Epithelial cell of proximal tubule (primary cell): ENCODE measurements around the gene GLCCI1. TPM values are rescaled to one million over a fixed set of nuclear protein-coding genes. Genes with fewer than 3 reads are reported as not detected.

Experiments used
- DNase-seq: peaks from one replicate; pipeline ENCODE4 v3.0.0-alpha.2; 2011; ENCODE audit warnings: low read depth
- H3K4me3 ChIP-seq: 2 replicates; pipeline ENCODE4 v1.5.1; 2011; ENCODE audit warnings: low read depth, mild to moderate bottlenecking, low read length
- CTCF ChIP-seq: conservative IDR thresholded peaks from 2 replicates; pipeline ENCODE4 v1.5.1; 2012; ENCODE audit warnings: low read depth, mild to moderate bottlenecking, low read length
- total RNA-seq: library from RNA; depleted of rRNA; stranded (reverse); fragments of >200 nt; gene quantifications from 2 replicates; pipeline ENCODE4 v1.2.3, GENCODE V29; 2015

The GLCCI1 gene
- total RNA-seq, 1 donor from 2014 or later = 1.9 TPM

- H3K4me3 ChIP-seq = no peak overlapping the region
- DNase-seq = no peak
- TF ChIP-seq CTCF = no peak
Measured at GRCh38 chr7:7959979-7960670, 8.5 kb upstream of the GLCCI1 start.

DNA sequence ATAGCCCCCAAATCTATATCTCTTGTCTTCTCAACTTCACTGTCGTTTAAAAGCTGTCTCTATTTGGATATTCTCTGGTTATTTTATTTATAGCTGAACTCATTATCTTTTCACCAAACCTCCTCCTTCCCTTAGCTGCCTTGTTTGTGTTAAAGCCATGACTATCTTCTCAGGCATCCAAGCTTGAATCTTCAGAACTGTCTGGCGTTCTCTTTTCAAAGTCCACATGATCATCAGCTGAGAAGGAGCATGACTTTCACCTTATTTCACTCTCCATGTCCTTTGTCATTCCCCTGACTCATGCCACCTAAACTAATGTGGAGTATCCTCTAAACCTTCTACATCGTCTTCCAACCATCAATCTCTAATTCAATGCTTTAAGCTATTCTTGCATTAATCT lies 5.7 kb upstream of the GLCCI1 start:
- H3K4me3 ChIP-seq = no peak overlapping the region
- no peak for DNase-seq
- no peak for TF ChIP-seq CTCF

GRCh38 chr7:7964250-7964649 lies 4.3 kb upstream of the GLCCI1 start:
- H3K4me3 ChIP-seq = no peak overlapping the region
- DNase-seq = no peak
- no peak for TF ChIP-seq CTCF

DNA sequence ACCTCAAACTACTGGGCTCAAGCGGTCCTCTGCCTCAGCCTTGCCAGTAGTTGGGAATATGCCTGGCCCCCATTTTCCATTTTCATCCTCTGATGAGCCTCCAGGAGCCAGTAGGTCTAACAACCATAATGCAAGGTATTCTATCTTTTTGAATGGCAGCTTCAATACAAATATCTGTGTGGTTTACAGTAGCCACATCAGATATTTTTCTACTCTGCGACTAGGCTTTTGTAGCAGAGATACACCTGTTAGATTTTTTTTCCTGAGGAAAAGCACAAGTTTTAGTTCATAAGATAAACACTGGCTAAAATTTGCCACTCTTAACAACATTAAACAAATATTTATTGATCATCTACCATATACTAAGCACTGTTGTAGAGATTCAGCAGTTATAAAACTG lies 3.9 kb upstream of the GLCCI1 start:
- no peak for TF ChIP-seq CTCF
- no peak for DNase-seq
- no peak overlapping the region for H3K4me3 ChIP-seq

DNA sequence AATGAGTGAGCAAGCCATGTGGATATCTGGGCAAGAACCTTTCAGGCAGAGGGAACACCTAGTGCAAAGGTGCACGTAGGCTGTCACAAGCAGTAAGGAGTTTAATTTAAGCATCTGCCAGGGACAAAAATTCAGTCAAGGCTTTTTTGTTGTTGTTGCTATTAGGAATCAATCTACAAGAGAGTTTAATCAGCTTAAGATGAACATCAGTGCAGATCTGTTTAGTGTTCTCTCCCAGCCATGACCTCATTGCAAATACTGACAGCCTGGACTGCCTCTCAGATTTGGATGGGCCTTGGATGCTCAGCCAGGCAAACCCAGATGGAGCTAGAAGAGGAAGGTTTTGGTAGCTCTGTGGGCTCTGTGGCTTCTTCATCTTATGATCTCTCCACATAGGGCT lies 3.3 kb upstream of the GLCCI1 start:
- no peak for DNase-seq
- no peak overlapping the region for H3K4me3 ChIP-seq
- TF ChIP-seq CTCF = no peak

GRCh38 chr7:7966141-7966734 lies 2.4 kb upstream of the GLCCI1 start:
- TF ChIP-seq CTCF = no peak

More at GRCh38 chr7:7966141-7966734, 2.4 kb upstream of the GLCCI1 start:
- no peak for DNase-seq
- H3K4me3 ChIP-seq = no peak overlapping the region
